Activated naive CD4-positive, alpha-beta T cell treated with anti-CD3 and anti-CD28 coated beads, Interleukin-2, amount 10 ng/mL, durations not matched to agents 7 days and 5 days (primary cell): ENCODE measurements around the gene UBQLN4.

Experiments used
- CTCF ChIA-PET: fragments of 350-600 bp; sonication (Branson Sonifier 250); formaldehyde crosslinking; loops from one replicate; lab custom pipeline; 2021; ENCODE audit warnings: antibody characterized with exemption; lab: Charles Lee
- DNase-seq: peaks from one replicate; pipeline ENCODE4 v3.0.0-alpha.2; 2020
- H3K27ac Mint-ChIP-seq: one replicate; pipeline ENCODE4 v1.8.0; 2021; ENCODE audit warnings: mild to moderate bottlenecking, moderate library complexity, mixed read lengths
- H3K27me3 Mint-ChIP-seq: one replicate; pipeline ENCODE4 v1.8.0; 2021; ENCODE audit warnings: mild to moderate bottlenecking, mixed read lengths
- H3K36me3 Mint-ChIP-seq: one replicate; pipeline ENCODE4 v1.8.0; 2021; ENCODE audit warnings: mixed read lengths
- H3K4me1 Mint-ChIP-seq: one replicate; pipeline ENCODE4 v1.8.0; 2021; ENCODE audit warnings: mixed read lengths
- H3K4me3 Mint-ChIP-seq: one replicate; pipeline ENCODE4 v1.8.0; 2021; ENCODE audit warnings: mild to moderate bottlenecking, moderate library complexity, mixed read lengths
- H3K9me3 Mint-ChIP-seq: one replicate; pipeline ENCODE4 v1.8.0; 2021; ENCODE audit warnings: mixed read lengths

Gene UBQLN4

GRCh38 chr1:156090138-156090839, 36.7 kb upstream of the UBQLN4 start:
- Mint-ChIP-seq H3K27me3 (peaks cover 88% of the 10 kb centered on the region), H3K4me3 (no peak overlapping the region), H3K27ac (no peak overlapping the region), H3K9me3 (no peaks in the 10 kb centered on the region), H3K36me3 (no peaks in the 10 kb centered on the region), H3K4me1 (no peaks in the 10 kb centered on the region)
- CTCF ChIA-PET = interaction anchor here (0.6 to 21.9 kb wide), 9 partner anchors 9 to 271 kb away, joined by 3 to 668 read pairs (median 5); no protein-coding TSS in a partner anchor
- DNase-seq = no peak

GRCh38 chr1:156089704-156090103, 36.1 kb upstream of the UBQLN4 start:
- Mint-ChIP-seq H3K9me3 (no peaks in the 10 kb centered on the region), H3K36me3 (no peaks in the 10 kb centered on the region), H3K27me3 (peaks cover 88% of the 10 kb centered on the region), H3K4me1 (no peaks in the 10 kb centered on the region), H3K4me3 (no peak overlapping the region), H3K27ac (no peak overlapping the region)
- CTCF ChIA-PET = interaction anchor here (0.6 to 21.9 kb wide), 6 partner anchors 10 to 182 kb away, joined by 3 to 668 read pairs (median 9); no protein-coding TSS in a partner anchor
- DNase-seq = no peak

DNA sequence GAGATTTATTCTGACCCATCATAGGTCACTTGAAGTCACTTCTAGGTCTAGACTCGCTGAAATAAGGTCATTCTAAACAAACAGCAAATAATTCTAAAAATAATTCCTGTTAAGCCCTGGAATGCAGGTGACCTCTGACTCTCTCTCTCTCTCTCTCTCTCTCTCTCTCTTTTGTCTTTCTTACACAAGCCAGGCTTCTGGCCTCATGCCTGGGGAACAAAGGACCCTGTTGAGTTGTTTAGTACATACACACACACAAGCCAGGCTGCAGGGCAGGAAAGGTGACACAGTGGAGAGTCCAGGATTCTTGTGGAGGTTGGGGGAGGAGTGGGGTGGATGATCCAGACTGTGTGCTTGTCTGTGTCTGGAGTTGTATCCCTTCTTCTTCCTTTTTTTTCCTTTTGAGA, 32.7 kb upstream of the UBQLN4 start:
- DNase-seq = no peak
- no peaks in the 10 kb centered on the region for H3K9me3 Mint-ChIP-seq
- no peak overlapping the region for H3K4me3 Mint-ChIP-seq
- peaks cover 7% of the 10 kb centered on the region for H3K4me1 Mint-ChIP-seq
- no peaks in the 10 kb centered on the region for H3K36me3 Mint-ChIP-seq
- H3K27me3 Mint-ChIP-seq = peaks cover 89% of the 10 kb centered on the region
- CTCF ChIA-PET = interaction anchor here (0.7 to 21.9 kb wide), 2 partner anchors 36 to 46 kb away, joined by 3 to 668 read pairs; no protein-coding TSS in a partner anchor
- no peak overlapping the region for H3K27ac Mint-ChIP-seq

GRCh38 chr1:156083800-156084790, 30.5 kb upstream of the UBQLN4 start:
- H3K36me3 Mint-ChIP-seq = no peaks in the 10 kb centered on the region
- peaks cover 92% of the 10 kb centered on the region for H3K27me3 Mint-ChIP-seq
- no peaks in the 10 kb centered on the region for H3K9me3 Mint-ChIP-seq
- H3K27ac Mint-ChIP-seq = no peak overlapping the region
- H3K4me3 Mint-ChIP-seq = peak overlapping the region; percentile 71
- peaks cover 7% of the 10 kb centered on the region for H3K4me1 Mint-ChIP-seq
- CTCF ChIA-PET = interaction anchor here (1.2 to 21.9 kb wide), 4 partner anchors 13 to 235 kb away, joined by 3 to 668 read pairs (median 4); no protein-coding TSS in a partner anchor
- DNase-seq = no peak

DNA sequence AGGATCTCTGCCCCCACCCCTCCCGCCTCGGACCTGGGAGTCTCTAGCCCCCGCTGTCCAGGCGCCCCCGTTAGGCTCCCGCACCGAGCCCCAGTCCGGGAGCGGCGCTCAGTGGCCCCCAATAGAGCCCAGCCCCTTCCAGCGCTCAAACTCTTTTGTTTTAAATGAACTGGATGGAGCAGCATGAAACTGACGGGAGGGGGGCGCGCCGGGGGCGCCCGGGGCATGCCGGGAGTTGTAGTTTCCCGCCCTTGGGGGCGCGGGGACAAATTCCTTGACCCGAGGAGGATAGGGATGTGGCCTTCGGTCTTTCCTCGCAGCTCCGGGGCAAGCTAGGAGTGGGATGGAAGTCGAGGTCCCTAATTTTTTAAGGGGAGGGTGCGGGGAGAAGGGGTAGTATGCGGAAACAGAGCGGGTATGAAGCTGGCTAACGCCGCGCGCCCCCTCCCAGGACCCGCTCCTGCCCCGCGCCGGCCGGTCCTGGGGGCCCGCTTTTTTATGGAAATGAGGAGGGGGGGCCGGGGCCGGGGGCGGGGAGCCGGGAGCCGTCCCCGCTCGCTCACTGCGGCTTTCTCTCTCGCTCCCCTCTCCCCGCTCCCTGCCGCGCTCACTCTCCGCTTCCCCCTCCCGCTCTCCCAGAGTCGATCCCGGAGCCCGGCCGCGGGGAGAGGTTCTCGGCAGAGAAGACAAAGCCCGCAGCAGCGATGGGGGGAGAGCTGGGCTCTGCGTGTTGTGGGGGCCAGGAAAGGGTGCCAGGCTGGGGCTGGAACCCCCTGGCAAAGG, 28.9 kb upstream of the UBQLN4 start, which contains the start of gene MEX3A:
MEX3A (minus strand) TSS at position 157 of the 783 bp plus-strand sequence. CDS start 467 bp downstream, outside the sequence.
- H3K36me3 Mint-ChIP-seq = no peaks in the 10 kb centered on the region
- peak within 1 kb of the TSS; percentile 75 for H3K4me3 Mint-ChIP-seq
- peak; percentile 78 for DNase-seq
- peaks cover 7% of the 10 kb centered on the region for H3K4me1 Mint-ChIP-seq
- no peaks in the 10 kb centered on the region for H3K9me3 Mint-ChIP-seq
- peaks cover 100% of the 10 kb centered on the region for H3K27me3 Mint-ChIP-seq
- no peak within 1 kb of the TSS for H3K27ac Mint-ChIP-seq
- CTCF ChIA-PET = interaction anchor here (1.4 to 1.5 kb wide), 2 partner anchors 16 to 47 kb away, joined by 3 to 6 read pairs; no protein-coding TSS in a partner anchor

DNA sequence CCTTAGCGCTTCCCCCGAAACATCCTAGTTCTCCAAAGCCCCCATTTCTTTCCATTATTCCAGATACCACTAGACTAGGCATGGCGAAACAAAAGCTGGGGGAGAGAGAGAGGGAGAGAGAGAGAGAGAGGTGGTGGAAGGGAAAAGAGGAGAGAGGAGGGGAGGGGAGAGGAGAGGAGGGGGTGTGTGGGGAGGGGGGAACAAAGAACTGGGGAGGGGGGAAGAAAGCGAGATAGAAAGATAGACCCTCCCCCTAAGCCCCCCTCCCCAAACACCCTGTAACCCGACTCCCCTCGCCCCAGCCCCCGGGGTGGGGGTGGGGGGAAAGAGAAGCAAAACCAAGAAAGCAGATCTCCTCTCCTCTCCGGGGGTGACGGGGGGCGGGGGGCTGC, 28.3 kb upstream of the UBQLN4 start:
- Mint-ChIP-seq H3K9me3 (no peaks in the 10 kb centered on the region), H3K27ac (no peak overlapping the region), H3K36me3 (no peaks in the 10 kb centered on the region), H3K27me3 (peaks cover 100% of the 10 kb centered on the region), H3K4me3 (peak overlapping the region; percentile 75), H3K4me1 (peaks cover 7% of the 10 kb centered on the region)
- DNase-seq = no peak
- CTCF ChIA-PET = interaction anchor here (1.4 to 1.5 kb wide), 2 partner anchors 15 to 48 kb away, joined by 3 to 6 read pairs; no protein-coding TSS in a partner anchor

DNA sequence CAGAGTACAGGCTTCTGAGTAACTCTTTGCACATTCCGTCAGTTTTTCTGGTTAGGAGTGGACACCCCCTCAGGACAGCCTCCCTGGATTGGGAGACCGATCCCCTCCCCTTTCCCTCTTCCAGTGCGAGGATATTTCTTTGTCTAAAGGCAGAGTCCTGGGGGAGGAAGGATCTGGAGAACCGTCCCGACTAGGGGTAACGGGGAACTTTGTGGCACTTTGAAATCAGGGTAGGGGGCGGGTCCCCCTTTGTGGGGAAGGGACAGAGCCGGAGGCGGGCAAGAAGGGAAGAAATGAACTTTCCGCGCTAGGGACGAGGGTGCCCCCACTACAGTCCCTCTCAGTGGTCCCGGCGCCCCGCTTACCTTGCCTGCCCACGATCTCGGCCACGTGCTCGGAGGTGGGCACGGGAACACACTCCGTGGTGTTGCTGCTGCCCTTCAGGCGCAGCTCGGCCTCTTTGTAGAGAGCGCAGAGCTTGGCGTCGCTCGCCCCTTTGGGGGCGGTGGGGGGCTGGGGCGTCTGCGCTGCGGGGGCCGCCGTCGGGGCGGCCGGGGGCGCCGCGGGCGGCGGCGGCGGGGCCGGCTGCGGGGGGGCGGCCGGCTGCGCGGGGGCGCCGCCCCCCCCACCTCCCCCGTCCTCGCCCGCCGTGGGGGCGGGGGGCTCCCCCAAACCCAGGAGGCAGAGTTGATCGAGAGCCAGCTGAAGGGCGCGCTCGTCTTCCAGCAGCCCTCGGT, 27.8 kb upstream of the UBQLN4 start:
- Mint-ChIP-seq H3K4me1 (peaks cover 7% of the 10 kb centered on the region), H3K36me3 (no peaks in the 10 kb centered on the region), H3K9me3 (no peaks in the 10 kb centered on the region), H3K27ac (no peak overlapping the region), H3K27me3 (peaks cover 100% of the 10 kb centered on the region), H3K4me3 (peak overlapping the region; percentile 75)
- no peak for DNase-seq
- CTCF ChIA-PET = interaction anchor here (1.4 to 1.5 kb wide), 2 partner anchors 15 to 49 kb away, joined by 3 to 6 read pairs; no protein-coding TSS in a partner anchor

DNA sequence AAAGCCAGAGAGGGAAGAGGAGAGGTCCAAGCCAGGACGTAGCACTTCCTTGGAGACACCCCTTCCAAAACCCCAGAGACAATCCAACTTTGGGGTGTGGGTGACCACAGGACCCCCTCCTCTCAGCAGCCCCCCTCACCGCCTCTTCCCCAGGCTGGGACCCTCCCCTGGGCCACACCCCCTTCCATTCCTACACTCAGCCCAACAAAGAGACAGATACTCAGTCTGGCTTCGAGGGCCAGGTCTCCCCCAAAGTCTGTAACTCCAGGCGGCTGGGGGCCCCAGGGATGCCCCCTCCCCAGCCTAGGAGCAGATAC, 27.2 kb upstream of the UBQLN4 start:
- H3K4me3 Mint-ChIP-seq = peak overlapping the region; percentile 32
- no peak for DNase-seq
- no peak overlapping the region for H3K27ac Mint-ChIP-seq
- peaks cover 8% of the 10 kb centered on the region for H3K4me1 Mint-ChIP-seq
- peaks cover 98% of the 10 kb centered on the region for H3K27me3 Mint-ChIP-seq
- CTCF ChIA-PET = interaction anchor here (1.4 kb wide), 1 partner anchor 14 kb away, joined by 3 read pairs; no protein-coding TSS in a partner anchor
- H3K36me3 Mint-ChIP-seq = no peaks in the 10 kb centered on the region
- no peaks in the 10 kb centered on the region for H3K9me3 Mint-ChIP-seq

- CTCF ChIA-PET = no interaction called here
- Mint-ChIP-seq H3K27ac (no peak overlapping the region), H3K36me3 (no peaks in the 10 kb centered on the region), H3K4me3 (no peak overlapping the region), H3K27me3 (peaks cover 98% of the 10 kb centered on the region), H3K4me1 (peaks cover 12% of the 10 kb centered on the region), H3K9me3 (no peaks in the 10 kb centered on the region)
- DNase-seq = no peak
Measured at GRCh38 chr1:156080241-156080862, 26.8 kb upstream of the UBQLN4 start.

- DNase-seq = no peak
- no peaks in the 10 kb centered on the region for H3K36me3 Mint-ChIP-seq
- H3K4me1 Mint-ChIP-seq = peaks cover 12% of the 10 kb centered on the region
- no peak overlapping the region for H3K4me3 Mint-ChIP-seq
- no peak overlapping the region for H3K27ac Mint-ChIP-seq
- H3K9me3 Mint-ChIP-seq = no peaks in the 10 kb centered on the region
- peaks cover 98% of the 10 kb centered on the region for H3K27me3 Mint-ChIP-seq
- CTCF ChIA-PET = interaction anchor here (1.8 kb wide), 1 partner anchor 50 kb away, joined by 8 read pairs; no protein-coding TSS in a partner anchor
Measured at GRCh38 chr1:156079762-156080161, 26.2 kb upstream of the UBQLN4 start.

GRCh38 chr1:156078728-156079127, 25.1 kb upstream of the UBQLN4 start:
- Mint-ChIP-seq H3K9me3 (no peaks in the 10 kb centered on the region), H3K27me3 (peaks cover 94% of the 10 kb centered on the region), H3K27ac (no peak overlapping the region), H3K36me3 (no peaks in the 10 kb centered on the region), H3K4me3 (no peak overlapping the region), H3K4me1 (peaks cover 12% of the 10 kb centered on the region)
- DNase-seq = no peak
- CTCF ChIA-PET = interaction anchor here (1.2 to 1.8 kb wide), 3 partner anchors 12 to 51 kb away, joined by 3 to 8 read pairs (median 3); no protein-coding TSS in a partner anchor

DNA sequence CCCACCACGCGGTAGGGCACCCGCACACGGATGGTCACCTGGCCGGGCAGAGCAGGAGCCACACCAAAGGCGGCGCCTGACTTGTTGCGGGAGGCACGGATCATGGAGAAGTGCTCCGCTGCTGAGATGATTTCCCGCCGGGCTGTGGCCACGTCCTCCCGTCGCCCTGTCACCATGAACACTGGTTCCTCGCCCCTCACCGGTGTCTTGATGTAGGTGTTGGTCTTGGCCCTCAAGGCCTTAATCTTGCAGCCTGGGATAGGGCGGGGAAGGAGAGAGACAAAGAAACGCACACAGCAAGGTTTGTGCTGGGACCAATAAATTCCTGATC, 23.8 kb upstream of the UBQLN4 start:
- Mint-ChIP-seq H3K27ac (no peak overlapping the region), H3K4me1 (peaks cover 8% of the 10 kb centered on the region), H3K4me3 (no peak overlapping the region), H3K36me3 (no peaks in the 10 kb centered on the region), H3K9me3 (no peaks in the 10 kb centered on the region), H3K27me3 (peaks cover 90% of the 10 kb centered on the region)
- DNase-seq = no peak
- CTCF ChIA-PET = interaction anchor here (1.5 kb wide), 1 partner anchor 11 kb away, joined by 3 read pairs; no protein-coding TSS in a partner anchor
